ACHN (cell line): Measurements from ENCODE around the gene CPE.

Source experiments
- DNase-seq: peaks from one replicate; pipeline ENCODE4 v3.0.0-alpha.2; 2015
- in situ Hi-C: cut with HindIII; loops from 2 replicates; pipeline ENCODE4 v1.10.0; 2017; ENCODE audit warnings: low sequenced_read_pairs, low pct_ligation_motif_present, low pct_unique_long_range_greater_than_20kb

The CPE gene

GRCh38 chr4:165519591-165519990 lies 140.8 kb downstream of the CPE start:
- DNase-seq = no peak
- in situ Hi-C loops = no loop called here

GRCh38 chr4:165520086-165520485 lies 141.3 kb downstream of the CPE start:
- in situ Hi-C loops = no loop called here

GRCh38 chr4:165522050-165522449 lies 143.2 kb downstream of the CPE start:
- in situ Hi-C loops = no loop called here
- no peak for DNase-seq

More at GRCh38 chr4:165520086-165520485, 141.3 kb downstream of the CPE start:
- DNase-seq = no peak

- in situ Hi-C loops = no loop called here
- DNase-seq = no peak
Observed at GRCh38 chr4:165524532-165525190, 145.9 kb downstream of the CPE start.

- no peak for DNase-seq
- in situ Hi-C loops = no loop called here
Observed at GRCh38 chr4:165532976-165533375, 154.2 kb downstream of the CPE start.

- in situ Hi-C loops = no loop called here
- peak; percentile 40 for DNase-seq
Observed at GRCh38 chr4:165537028-165537648, 158.3 kb downstream of the CPE start.

- DNase-seq = no peak
- in situ Hi-C loops = no loop called here
Observed at GRCh38 chr4:165539801-165540200, 161.0 kb downstream of the CPE start.

GRCh38 chr4:165540206-165540830 lies 161.5 kb downstream of the CPE start:
- in situ Hi-C loops = no loop called here
- DNase-seq = no peak

- in situ Hi-C loops = no loop called here
Observed at GRCh38 chr4:165541851-165542459, 163.1 kb downstream of the CPE start.

GRCh38 chr4:165542476-165542875 lies 163.7 kb downstream of the CPE start:
- in situ Hi-C loops = no loop called here
- DNase-seq = no peak

More at GRCh38 chr4:165541851-165542459, 163.1 kb downstream of the CPE start:
- no peak for DNase-seq
